IMR-90 (cell line): ENCODE results near the gene RRP9. TPM values are rescaled to one million over a fixed set of nuclear protein-coding genes. Genes with fewer than 3 reads are reported as not detected.

Experiments used
- ATAC-seq: fragments of 200-7000 bp; cut with Tn5 transposase; 2 replicates; pipeline ENCODE4 v1.9.1; 2020; ENCODE audit warnings: low read depth, mild to moderate bottlenecking, moderate library complexity
- BruUV-seq: library from RNA; stranded (reverse); fragments of 400-500 nt; replicated peaks from 2 replicates; lab custom pipeline; 2021; lab: Mats Ljungman, UMichigan
- CTCF ChIA-PET: fragments of 300-600 bp; formaldehyde crosslinking; extraction: SDS; loops from one replicate; lab custom pipeline; 2021; ENCODE audit warnings: antibody characterized with exemption; lab: Yijun Ruan, JAX
- POLR2A ChIA-PET: fragments of 300-600 bp; sonication (Branson Sonifier 250); formaldehyde crosslinking; loops from one replicate; lab custom pipeline; 2022; ENCODE audit warnings: antibody characterized with exemption; ENCODE audit not compliant: unreplicated experiment; lab: Charles Lee
- DNase-seq: peaks from one replicate; pipeline ENCODE4 v3.0.0; 2013
- H2AFZ ChIP-seq: replicated peaks from 2 replicates; pipeline ENCODE3; 2013; ENCODE audit warnings: low read length, mild to moderate bottlenecking; ENCODE audit not compliant: poor library complexity
- H2AK5ac ChIP-seq: 2 replicates; pipeline ENCODE4 v1.6.1; 2013; ENCODE audit warnings: low read depth, low read length, inconsistent platforms
- H2AK9ac ChIP-seq: replicated peaks from 2 replicates; pipeline ENCODE3; 2013; ENCODE audit warnings: mild to moderate bottlenecking, low read depth, low read length, moderate library complexity; ENCODE audit not compliant: poor library complexity
- H2BK120ac ChIP-seq: 2 replicates; pipeline ENCODE4 v1.6.1; 2013; ENCODE audit warnings: low read depth, low read length, inconsistent platforms
- H2BK15ac ChIP-seq: 3 replicates; pipeline ENCODE4 v1.6.1; 2013; ENCODE audit warnings: low read depth, low read length, inconsistent platforms
- H2BK20ac ChIP-seq: 2 replicates; pipeline ENCODE4 v1.6.1; 2013; ENCODE audit warnings: low read depth, mild to moderate bottlenecking, inconsistent platforms, low read length, moderate library complexity
- H2BK5ac ChIP-seq: 2 replicates; pipeline ENCODE4 v1.6.1; 2013; ENCODE audit warnings: mild to moderate bottlenecking, low read depth, low read length, inconsistent platforms; ENCODE audit not compliant: poor library complexity, severe bottlenecking
- H3K14ac ChIP-seq: replicated peaks from 2 replicates; pipeline ENCODE4 v1.6.1; 2013; ENCODE audit warnings: low read depth, low read length, inconsistent platforms
- H3K18ac ChIP-seq: 2 replicates; pipeline ENCODE4 v1.6.1; 2013; ENCODE audit warnings: low read depth, low read length, control low read depth
- H3K23ac ChIP-seq: 2 replicates; pipeline ENCODE4 v1.6.1; 2013; ENCODE audit warnings: low read depth, low read length, inconsistent platforms
- H3K27ac ChIP-seq: 2 replicates; pipeline ENCODE4 v1.5.1; 2013; ENCODE audit warnings: mild to moderate bottlenecking, control low read depth, low read length; ENCODE audit not compliant: insufficient read depth
- H3K27me3 ChIP-seq: 2 replicates; pipeline ENCODE4 v1.6.1; 2013; ENCODE audit warnings: low read length; ENCODE audit not compliant: control insufficient read depth, insufficient read depth
- H3K36me3 ChIP-seq: 2 replicates; pipeline ENCODE4 v1.6.1; 2013; ENCODE audit warnings: low read length, mixed read lengths; ENCODE audit not compliant: control insufficient read depth, insufficient read depth
- H3K4ac ChIP-seq: 2 replicates; pipeline ENCODE4 v1.6.1; 2013; ENCODE audit warnings: low read depth, low read length, inconsistent platforms
- H3K4me1 ChIP-seq: 2 replicates; pipeline ENCODE4 v1.6.1; 2013; ENCODE audit warnings: low read length, mixed read lengths; ENCODE audit not compliant: control insufficient read depth, insufficient read depth
- H3K4me2 ChIP-seq: 2 replicates; pipeline ENCODE4 v1.6.1; 2013; ENCODE audit warnings: low read depth, mild to moderate bottlenecking, control low read depth, low read length, moderate library complexity
- H3K4me3 ChIP-seq: 2 replicates; pipeline ENCODE4 v1.5.1; 2013; ENCODE audit warnings: low read depth, mild to moderate bottlenecking, control low read depth, low read length, moderate library complexity; ENCODE audit not compliant: insufficient read depth
- H3K56ac ChIP-seq: 2 replicates; pipeline ENCODE4 v1.6.1; 2013; ENCODE audit warnings: low read length, inconsistent platforms; ENCODE audit not compliant: insufficient read depth; ENCODE audit errors: extremely low read depth
- H3K79me1 ChIP-seq, 2 experiments: 2 replicates each; pipeline ENCODE4 v1.6.1; 2013; ENCODE audit warnings: low read length in 2 of 2, inconsistent platforms in 1 of 2, low read depth in 1 of 2
- H3K9ac ChIP-seq: 2 replicates; pipeline ENCODE4 v1.6.1; 2013; ENCODE audit warnings: low read depth, low read length, control low read depth
- H3K9me1 ChIP-seq: 2 replicates; pipeline ENCODE4 v1.6.1; 2013; ENCODE audit warnings: low read length, inconsistent platforms; ENCODE audit not compliant: insufficient read depth
- H3K9me3 ChIP-seq: 2 replicates; pipeline ENCODE4 v1.6.1; 2013; ENCODE audit warnings: low read length; ENCODE audit not compliant: control insufficient read depth, insufficient read depth
- H4K20me1 ChIP-seq: 2 replicates; pipeline ENCODE4 v1.6.1; 2013; ENCODE audit warnings: low read length, inconsistent platforms; ENCODE audit not compliant: insufficient read depth
- H4K5ac ChIP-seq: 2 replicates; pipeline ENCODE4 v1.6.1; 2013; ENCODE audit warnings: mild to moderate bottlenecking, low read depth, low read length, control low read depth
- H4K8ac ChIP-seq, 2 experiments: 2 replicates each; pipeline ENCODE4 v1.6.1; 2013; ENCODE audit warnings: low read depth in 2 of 2, low read length in 2 of 2, control low read depth in 1 of 2, inconsistent platforms in 1 of 2
- H4K91ac ChIP-seq: 2 replicates; pipeline ENCODE4 v1.6.1; 2013; ENCODE audit warnings: low read depth, low read length, inconsistent platforms; ENCODE audit not compliant: insufficient read depth
- BHLHE40 ChIP-seq: fragments of 150-350 bp; IDR thresholded peaks from 2 replicates; pipeline ENCODE4 v1.6.1; 2016; ENCODE audit warnings: mild to moderate bottlenecking, low read depth, low read length
- CHD1 ChIP-seq: IDR thresholded peaks from 2 replicates; pipeline ENCODE4 v1.6.1; 2012; ENCODE audit warnings: low read depth, low read length, improper control_type of control experiment
- FOS ChIP-seq: fragments of 150-350 bp; IDR thresholded peaks from 2 replicates; pipeline ENCODE4 v1.6.1; 2016; ENCODE audit warnings: low read depth, low read length
- MAFK ChIP-seq: IDR thresholded peaks from 2 replicates; pipeline ENCODE4 v1.6.1; 2012; ENCODE audit warnings: low read depth, low read length, improper control_type of control experiment
- MAZ ChIP-seq: IDR thresholded peaks from 2 replicates; pipeline ENCODE4 v1.6.1; 2012; ENCODE audit warnings: low read depth, mild to moderate bottlenecking, low read length, improper control_type of control experiment, moderate library complexity, borderline replicate concordance
- MXI1 ChIP-seq: IDR thresholded peaks from 2 replicates; pipeline ENCODE4 v1.6.1; 2012; ENCODE audit warnings: low read depth, mild to moderate bottlenecking, low read length, moderate library complexity, borderline replicate concordance
- NFE2L2 ChIP-seq: fragments of 150-350 bp; IDR thresholded peaks from 2 replicates; pipeline ENCODE4 v1.6.1; 2016; ENCODE audit warnings: low read depth, mild to moderate bottlenecking, low read length
- POLR2A ChIP-seq: IDR thresholded peaks from 2 replicates; pipeline ENCODE4 v1.6.1; 2012; ENCODE audit warnings: mild to moderate bottlenecking, low read depth, low read length
- RAD21 ChIP-seq: IDR thresholded peaks from 2 replicates; pipeline ENCODE4 v1.6.1; 2012; ENCODE audit warnings: low read length, improper control_type of control experiment
- RCOR1 ChIP-seq: IDR thresholded peaks from 2 replicates; pipeline ENCODE4 v1.6.1; 2012; ENCODE audit warnings: mild to moderate bottlenecking, low read length, improper control_type of control experiment; ENCODE audit not compliant: insufficient replicate concordance
- RFX5 ChIP-seq: IDR thresholded peaks from 2 replicates; pipeline ENCODE4 v1.8.0; 2012; ENCODE audit warnings: low read depth, mild to moderate bottlenecking, low read length, moderate library complexity
- SMC3 ChIP-seq: fragments of 150-350 bp; IDR thresholded peaks from 2 replicates; pipeline ENCODE4 v1.6.1; 2016; ENCODE audit warnings: low read depth, mild to moderate bottlenecking, antibody characterized with exemption, low read length, moderate library complexity
- WGBS, 2 experiments: methylation state at CpG; one replicate each; pipeline versions ENCODE4 v1.1.5 to v1.1.7; 2013; ENCODE audit warnings: missing lambda C conversion rate in 2 of 2; ENCODE audit not compliant: insufficient read length in 1 of 2; ENCODE audit errors: extremely low coverage in 2 of 2; 5-methylcytosine and 5-hydroxymethylcytosine counted together
- dilution Hi-C: fragments of 300-500 bp; cut with HindIII; formaldehyde crosslinking; loops from one replicate; pipeline ENCODE4 v1.14.3; 2018; ENCODE audit warnings: low sequenced_read_pairs; ENCODE audit not compliant: unreplicated experiment
- in situ Hi-C: fragments of 300-500 bp; cut with MboI; formaldehyde crosslinking; loops from 3 replicates; pipeline ENCODE4 v1.14.3; 2019; ENCODE audit warnings: low sequenced_read_pairs, inconsistent platforms, mixed read lengths
- intact Hi-C: fragments of 100-400 bp; cut with micrococcal nuclease; formaldehyde crosslinking; loops from 2 replicates; pipeline ENCODE4 v1.10.0; 2022
- polyA plus RNA-seq, 3 experiments: library from polyadenylated mRNA; depleted of rRNA; stranded (reverse); fragments of >200 nt; gene quantifications; 2 replicates each; pipeline ENCODE4 v1.2.3, GENCODE V29; 2012; ENCODE audit warnings: low replicate concordance in 1 of 3
- total RNA-seq: library from RNA; depleted of rRNA; stranded (reverse); fragments of >200 nt; gene quantifications from 2 replicates; pipeline ENCODE4 v1.2.3, GENCODE V29; 2012
- TF ChIP-seq, protein P1 (sequence below): conservative IDR thresholded peaks from 2 replicates; pipeline ENCODE4 v1.5.1; 2012; ENCODE audit warnings: mild to moderate bottlenecking, low read depth, low read length, improper control_type of control experiment
- TF ChIP-seq, protein P2 (sequence below): fragments of 150-350 bp; IDR thresholded peaks from 2 replicates; pipeline ENCODE4 v1.6.1; 2017; ENCODE audit warnings: mild to moderate bottlenecking, antibody characterized with exemption, low read length, low read depth

Gene RRP9
- total and polyA plus RNA-seq, 2 of the 4 experiments (the other 2 are of a cell fraction): 30.9 to 39.8 TPM

DNA sequence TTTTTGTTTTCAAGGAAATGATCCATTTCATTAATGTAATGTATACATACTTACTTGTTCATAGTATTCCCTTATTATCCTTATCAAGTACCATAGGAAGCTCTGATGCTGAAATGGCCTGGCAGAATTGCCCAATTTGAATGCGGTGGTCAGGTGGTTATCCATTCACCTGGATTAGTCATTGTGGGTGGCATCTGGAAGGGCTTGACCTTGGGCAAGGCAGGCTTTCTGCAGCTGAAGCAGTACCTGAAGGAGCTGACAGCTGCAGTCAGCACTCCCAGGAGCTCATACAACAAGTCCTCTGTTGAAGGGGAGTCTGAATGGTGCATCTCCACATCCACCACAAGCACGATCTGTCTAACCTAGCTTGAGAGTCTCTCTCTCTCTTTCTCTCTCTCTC is 54.1 kb downstream of the RRP9 start:
- POLR2A ChIA-PET: no interaction called here
- TF ChIP-seq MAFK (no peak), NFE2L2 (no peak), MAZ (no peak), RAD21 (no peak), BHLHE40 (no peak), FOS (no peak), POLR2A (no peak), SMC3 (no peak), RFX5 (no peak), RCOR1 (no peak), MXI1 (no peak), CHD1 (no peak)
- TF ChIP-seq, protein P1, sequence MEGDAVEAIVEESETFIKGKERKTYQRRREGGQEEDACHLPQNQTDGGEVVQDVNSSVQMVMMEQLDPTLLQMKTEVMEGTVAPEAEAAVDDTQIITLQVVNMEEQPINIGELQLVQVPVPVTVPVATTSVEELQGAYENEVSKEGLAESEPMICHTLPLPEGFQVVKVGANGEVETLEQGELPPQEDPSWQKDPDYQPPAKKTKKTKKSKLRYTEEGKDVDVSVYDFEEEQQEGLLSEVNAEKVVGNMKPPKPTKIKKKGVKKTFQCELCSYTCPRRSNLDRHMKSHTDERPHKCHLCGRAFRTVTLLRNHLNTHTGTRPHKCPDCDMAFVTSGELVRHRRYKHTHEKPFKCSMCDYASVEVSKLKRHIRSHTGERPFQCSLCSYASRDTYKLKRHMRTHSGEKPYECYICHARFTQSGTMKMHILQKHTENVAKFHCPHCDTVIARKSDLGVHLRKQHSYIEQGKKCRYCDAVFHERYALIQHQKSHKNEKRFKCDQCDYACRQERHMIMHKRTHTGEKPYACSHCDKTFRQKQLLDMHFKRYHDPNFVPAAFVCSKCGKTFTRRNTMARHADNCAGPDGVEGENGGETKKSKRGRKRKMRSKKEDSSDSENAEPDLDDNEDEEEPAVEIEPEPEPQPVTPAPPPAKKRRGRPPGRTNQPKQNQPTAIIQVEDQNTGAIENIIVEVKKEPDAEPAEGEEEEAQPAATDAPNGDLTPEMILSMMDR: no peak
- TF ChIP-seq, protein P2, sequence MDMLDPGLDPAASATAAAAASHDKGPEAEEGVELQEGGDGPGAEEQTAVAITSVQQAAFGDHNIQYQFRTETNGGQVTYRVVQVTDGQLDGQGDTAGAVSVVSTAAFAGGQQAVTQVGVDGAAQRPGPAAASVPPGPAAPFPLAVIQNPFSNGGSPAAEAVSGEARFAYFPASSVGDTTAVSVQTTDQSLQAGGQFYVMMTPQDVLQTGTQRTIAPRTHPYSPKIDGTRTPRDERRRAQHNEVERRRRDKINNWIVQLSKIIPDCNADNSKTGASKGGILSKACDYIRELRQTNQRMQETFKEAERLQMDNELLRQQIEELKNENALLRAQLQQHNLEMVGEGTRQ: no peak
- H4K20me1 ChIP-seq: no peaks in the 10 kb centered on the region
- H2BK5ac ChIP-seq: no peak overlapping the region
- H3K4me1 ChIP-seq: no peaks in the 10 kb centered on the region
- dilution Hi-C loops: no loop called here
- peaks cover 2% of the 10 kb centered on the region for H3K27me3 ChIP-seq
- H3K9ac ChIP-seq: no peak overlapping the region
- WGBS, 2 experiments: 100% methylated on average over 1 of the region's 2 CpGs; no CpG with 5 or more reads in 1 of the 2 experiments
- H2BK120ac ChIP-seq: no peak overlapping the region
- no peak overlapping the region for H4K5ac ChIP-seq
- DNase-seq (no peak), ATAC-seq (no peak)
- H3K23ac ChIP-seq: no peak overlapping the region
- in situ Hi-C loops: no loop called here
- no peak overlapping the region for H3K56ac ChIP-seq
- H2BK20ac ChIP-seq: no peak overlapping the region
- no peaks in the 10 kb centered on the region for H3K36me3 ChIP-seq
- H2AFZ ChIP-seq: no peak overlapping the region
- no peaks in the 10 kb centered on the region for H3K79me1 ChIP-seq
- H4K91ac ChIP-seq: no peak overlapping the region
- H3K4me3 ChIP-seq: no peak overlapping the region
- intact Hi-C loops: no loop called here
- H2AK9ac ChIP-seq: no peak overlapping the region
- no peak overlapping the region for H3K27ac ChIP-seq
- BruUV-seq: no TSS peak
- H3K4ac ChIP-seq: no peak overlapping the region
- no peak overlapping the region for H2BK15ac ChIP-seq
- H3K9me1 ChIP-seq: no peaks in the 10 kb centered on the region
- no peak overlapping the region for H3K18ac ChIP-seq
- CTCF ChIA-PET: no interaction called here
- no peak overlapping the region for H3K4me2 ChIP-seq
- no peak overlapping the region for H4K8ac ChIP-seq
- no peak overlapping the region for H3K14ac ChIP-seq
- H2AK5ac ChIP-seq: no peak overlapping the region
- H3K9me3 ChIP-seq: no peaks in the 10 kb centered on the region
